Dedifferentiated amniotic fluid mesenchymal stem cell (primary cell): Measurements from ENCODE around the gene DNAJC25.
"Not testable (repeated sequence)": the region's sequence is repeated elsewhere in the genome, so short reads cannot be mapped to it uniquely, and the experiment has no call there.

Experiments
- DNase-seq: peaks from one replicate; pipeline ENCODE4 v3.0.0-alpha.2; 2016; ENCODE audit errors: extremely low spot score

Gene DNAJC25

DNA sequence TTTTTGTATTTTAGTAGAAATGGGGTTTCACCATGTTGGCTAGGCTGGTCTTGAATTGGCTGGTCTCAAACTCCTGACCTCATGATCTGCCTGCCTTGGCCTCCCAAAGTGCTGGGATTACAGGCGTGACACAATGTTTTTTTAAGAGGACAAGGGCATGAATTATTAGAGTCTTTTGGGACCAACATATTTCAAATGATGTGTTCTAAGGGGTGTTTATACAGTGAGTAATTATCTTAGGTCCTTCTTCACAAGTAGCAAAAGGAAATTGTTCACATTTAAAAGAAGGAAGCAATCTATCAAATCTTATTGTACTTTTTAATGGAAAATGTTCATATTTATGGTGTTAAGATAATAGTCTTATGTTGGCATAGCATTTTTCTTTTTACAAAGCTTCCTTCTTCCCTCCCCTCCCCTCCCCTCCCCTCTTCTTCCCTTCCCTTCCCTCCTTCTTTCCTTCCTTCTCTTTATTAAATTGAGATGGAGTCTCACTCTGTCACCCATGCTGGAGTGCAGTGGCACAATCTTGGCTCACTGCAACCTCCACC is 37.0 kb downstream of the DNAJC25 start:
- no peak for DNase-seq

DNA sequence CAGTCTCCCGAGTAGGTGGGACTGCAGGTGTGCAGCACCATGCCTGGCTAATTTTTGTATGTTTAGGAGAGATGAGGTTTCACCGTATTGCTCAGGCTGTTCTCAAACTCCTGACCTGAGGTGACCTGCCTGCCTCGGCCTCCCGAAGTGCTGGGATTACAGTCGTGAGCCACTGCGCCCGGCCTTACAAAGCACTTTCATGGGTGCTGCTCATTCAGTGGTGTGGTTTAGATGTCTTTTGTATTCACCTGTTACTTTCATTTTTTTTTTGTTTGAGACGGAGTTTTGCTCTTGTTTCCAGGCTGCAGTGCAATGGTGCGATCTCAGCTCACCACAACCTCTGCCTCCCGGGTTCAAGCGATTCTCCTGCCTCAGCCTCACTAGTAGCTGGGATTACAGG is 37.5 kb downstream of the DNAJC25 start:
- not testable (repeated sequence) for DNase-seq

DNA sequence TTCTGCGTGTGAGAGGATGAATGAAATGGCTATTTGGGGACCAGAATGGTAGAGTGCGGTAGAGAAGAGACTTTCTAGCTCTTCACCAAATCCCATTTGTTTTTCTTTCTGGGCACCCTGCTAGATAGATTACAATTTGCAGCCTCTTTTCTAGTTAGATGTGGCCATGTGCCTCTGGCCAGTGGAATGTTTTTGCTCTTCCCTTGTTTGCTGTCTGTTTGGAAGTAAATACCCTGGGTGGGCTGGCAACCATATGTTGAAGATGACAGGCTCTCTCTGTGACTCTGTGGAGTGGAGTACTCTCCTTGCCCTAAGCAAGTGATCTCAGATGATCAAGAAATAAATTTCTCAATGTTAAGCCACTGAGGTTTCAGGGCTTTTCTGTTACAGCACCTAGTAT is 43.2 kb downstream of the DNAJC25 start:
- no peak for DNase-seq

DNA sequence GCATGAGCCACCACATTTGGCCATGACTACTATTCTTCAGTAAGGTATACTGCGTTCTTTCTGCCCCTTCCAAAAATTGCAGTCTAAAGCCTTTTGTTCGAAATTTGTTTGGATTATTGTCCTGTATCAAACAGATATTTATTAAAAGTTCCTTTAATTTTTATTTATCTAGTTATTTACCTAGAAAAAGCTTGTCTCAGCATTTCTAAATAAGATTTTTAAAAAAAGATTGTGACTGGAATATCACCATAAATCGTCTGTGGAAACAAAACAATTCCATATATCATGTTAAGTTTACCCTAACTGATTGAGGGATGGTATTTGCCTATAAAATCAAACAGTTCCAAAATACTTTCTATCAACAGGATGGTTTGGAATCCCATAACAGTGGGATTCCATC is 45.0 kb downstream of the DNAJC25 start:
- no peak for DNase-seq

DNA sequence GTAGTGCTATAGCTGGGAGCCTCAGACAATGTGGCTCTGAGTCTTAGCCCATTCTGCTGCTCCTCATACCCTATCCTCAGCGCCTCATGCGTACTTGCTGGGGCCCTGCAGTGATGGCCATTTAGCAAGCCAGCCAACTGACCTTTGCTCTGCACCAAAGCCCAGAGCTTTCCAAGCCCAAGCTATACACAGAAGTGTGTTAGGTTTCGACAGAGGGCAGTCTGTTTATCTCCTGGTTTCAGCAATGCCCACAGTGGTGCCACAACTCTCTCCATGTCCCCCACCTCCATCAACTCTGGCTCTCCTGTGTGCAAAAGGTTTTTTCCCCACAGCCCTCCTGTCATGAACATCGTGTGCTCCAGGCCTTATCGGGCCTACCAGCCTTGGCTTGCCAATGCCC is 47.2 kb downstream of the DNAJC25 start:
- no peak for DNase-seq

DNA sequence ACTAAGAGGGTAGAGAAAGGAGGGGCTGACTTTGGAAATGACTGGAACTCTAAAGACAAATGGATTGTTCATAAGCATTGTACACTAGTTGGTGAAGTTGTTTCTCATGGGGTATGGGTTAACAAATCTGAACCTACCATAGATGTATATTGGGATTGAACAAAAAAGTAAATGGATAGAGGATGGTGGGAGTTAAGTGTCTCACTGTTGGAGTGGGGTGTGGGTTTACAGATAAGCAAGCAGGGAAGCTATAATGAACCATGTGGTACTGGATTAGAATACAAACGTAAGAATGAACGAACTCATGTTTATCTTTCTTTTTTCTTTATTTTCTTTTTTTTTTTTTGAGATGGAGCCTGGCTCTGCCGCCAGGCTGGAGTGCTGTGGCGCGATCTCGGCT is 48.1 kb downstream of the DNAJC25 start:
- no peak for DNase-seq

DNA sequence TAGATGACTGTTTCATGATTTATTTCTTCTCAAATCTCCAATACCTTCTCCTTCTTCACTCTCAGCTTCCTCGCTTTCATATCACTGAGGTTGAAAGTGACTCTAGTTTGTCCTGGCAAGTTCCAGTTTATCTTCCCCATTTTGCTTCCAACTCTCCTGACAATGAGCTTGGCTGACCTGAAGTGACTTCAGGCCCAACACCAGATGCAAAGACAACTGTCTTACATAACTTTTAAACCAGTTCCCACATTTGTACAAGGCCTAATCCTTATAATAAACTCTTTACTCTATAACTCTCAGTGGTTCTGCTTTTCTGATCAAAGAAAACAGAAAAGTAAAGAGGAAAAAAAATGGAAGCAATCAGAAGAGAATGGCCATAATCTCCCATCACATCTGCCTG is 52.3 kb downstream of the DNAJC25 start:
- no peak for DNase-seq

DNA sequence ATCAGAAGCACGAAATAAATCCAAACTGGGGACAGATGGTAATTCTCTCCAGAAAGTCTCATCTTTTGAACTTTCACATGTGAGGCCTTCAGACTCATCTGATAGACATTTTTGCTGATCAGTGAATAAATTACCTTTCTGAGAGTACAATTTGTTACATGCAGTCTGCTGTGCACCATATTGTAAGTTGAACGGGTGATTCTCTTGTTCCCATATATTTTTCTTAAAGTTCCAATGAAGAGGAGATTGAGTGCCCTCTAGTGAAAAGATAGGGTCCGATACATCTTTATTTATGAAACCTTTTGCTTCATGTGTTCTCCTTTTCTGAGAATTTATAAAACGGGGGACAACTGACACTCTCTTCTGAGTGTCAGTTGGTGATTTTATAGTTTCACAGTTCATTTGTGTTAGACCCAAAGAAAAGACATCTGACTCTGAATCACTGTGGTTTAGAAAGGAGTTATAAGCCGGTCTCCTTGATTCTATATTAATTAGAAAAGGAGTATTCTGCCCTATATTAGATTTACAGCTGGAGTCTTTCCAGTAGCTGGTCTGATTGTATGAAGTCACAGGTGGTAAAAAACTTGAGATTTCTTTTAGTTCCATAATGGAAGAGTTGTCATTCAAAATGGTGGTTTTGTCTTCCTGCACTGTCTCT is 60.7 kb downstream of the DNAJC25 start:
- DNase-seq: peak; percentile 47

DNA sequence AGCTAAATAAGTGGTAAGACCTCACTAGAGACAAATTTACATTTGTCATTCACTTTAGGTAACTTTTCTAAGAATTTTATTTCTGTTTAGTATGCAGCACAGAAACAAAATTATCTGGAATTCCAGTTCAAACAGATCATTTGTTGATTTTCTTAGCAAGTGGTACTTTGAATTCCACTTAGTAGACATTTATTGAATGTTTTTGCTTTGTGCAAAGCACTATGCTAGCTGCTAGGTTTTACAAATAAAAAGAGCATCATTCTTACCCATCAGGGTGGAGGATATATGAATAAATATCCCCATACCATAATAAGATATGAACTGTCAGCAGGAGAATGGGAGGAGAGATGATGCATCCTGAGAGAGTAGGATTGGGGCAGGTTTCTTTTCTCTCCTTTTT is 65.7 kb downstream of the DNAJC25 start:
- DNase-seq: no peak

DNA sequence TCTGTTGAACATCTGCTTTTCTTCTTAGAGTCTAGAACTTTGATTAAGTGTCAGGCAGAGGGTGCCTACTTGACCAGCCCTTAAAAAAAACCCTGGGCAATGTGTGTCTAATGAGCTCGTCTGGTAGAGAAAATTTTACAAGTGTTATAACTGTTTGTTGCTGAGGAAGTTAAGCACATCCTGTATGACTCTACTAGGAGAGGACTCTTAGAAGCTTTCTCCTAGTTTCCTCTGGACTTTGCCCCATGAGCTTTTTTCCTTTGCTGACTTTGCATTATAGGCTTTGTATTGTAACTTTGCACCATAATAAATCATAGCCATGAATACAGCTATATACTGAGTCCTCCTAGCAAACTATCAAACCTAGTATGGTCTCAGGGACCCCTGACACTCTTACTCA is 69.6 kb downstream of the DNAJC25 start:
- DNase-seq: no peak
